HepG2 (cell line): ENCODE measurements around the gene KDM7A. TPM values are rescaled to one million over a fixed set of nuclear protein-coding genes. Genes with fewer than 3 reads are reported as not detected.
A peak's percentile ranks its signal among the peaks of the same experiment; 100 is the strongest.

Experiments
- CREM ChIP-seq, 2 experiments: sonication (generic) in 1 of 2; formaldehyde crosslinking in 1 of 2; IDR thresholded peaks; 2 replicates each; pipeline versions ENCODE4 v1.4.0 to v1.6.1; 2016 to 2020; ENCODE audit warnings: antibody characterized with exemption in 1 of 2, mild to moderate bottlenecking in 1 of 2, missing genetic modification reagents in 1 of 2
- KDM6A ChIP-seq: IDR thresholded peaks from 2 replicates; pipeline ENCODE4 v1.6.1; 2016; ENCODE audit warnings: low read depth
- MATR3 ChIP-seq: sonication (generic); formaldehyde crosslinking; IDR thresholded peaks from 2 replicates; pipeline ENCODE4 v1.4.0; 2020; ENCODE audit warnings: missing genetic modification reagents
- NFATC3 ChIP-seq: sonication (generic); formaldehyde crosslinking; IDR thresholded peaks from 2 replicates; pipeline ENCODE4 v1.5.1; 2020; ENCODE audit warnings: mild to moderate bottlenecking, missing genetic modification reagents
- RAD21 ChIP-seq: fragments of 450-650 bp; formaldehyde crosslinking; IDR thresholded peaks from 2 replicates; pipeline ENCODE4 v1.5.0; 2020; ENCODE audit warnings: mild to moderate bottlenecking
- RBM22 ChIP-seq: fragments of 200-400 bp; formaldehyde crosslinking; optimal IDR thresholded peaks from 2 replicates; pipeline ENCODE3; 2017; ENCODE audit warnings: mild to moderate bottlenecking, low read length, moderate library complexity
- SMAD9 ChIP-seq: sonication (generic); formaldehyde crosslinking; IDR thresholded peaks from 2 replicates; pipeline ENCODE4 v1.5.1; 2020; ENCODE audit warnings: mild to moderate bottlenecking, missing genetic modification reagents
- U2AF2 ChIP-seq: fragments of 200-400 bp; formaldehyde crosslinking; IDR thresholded peaks from 2 replicates; pipeline ENCODE4 v1.6.1; 2017; ENCODE audit warnings: low read depth, mild to moderate bottlenecking, low read length
- ZMAT3 ChIP-seq: sonication (generic); formaldehyde crosslinking; conservative IDR thresholded peaks from 2 replicates; pipeline ENCODE4 v1.7.0; 2021; ENCODE audit warnings: missing genetic modification reagents
- ZNF501 ChIP-seq: sonication (generic); formaldehyde crosslinking; IDR thresholded peaks from 2 replicates; pipeline ENCODE4 v1.5.1; 2020; ENCODE audit warnings: mild to moderate bottlenecking, moderate library complexity, missing genetic modification reagents
- ZNF768 ChIP-seq: sonication (generic); formaldehyde crosslinking; IDR thresholded peaks from 2 replicates; pipeline ENCODE4 v1.4.0; 2020; ENCODE audit warnings: missing genetic modification reagents
- ZSCAN9 ChIP-seq: IDR thresholded peaks from 2 replicates; pipeline ENCODE4 v1.6.1; 2016; ENCODE audit warnings: borderline replicate concordance
- polyA plus RNA-seq, 8 experiments: library from polyadenylated mRNA; depleted of rRNA in 3 of 8; stranded (reverse) in 7 of 8; unstranded in 1 of 8; fragments of >200 nt; fragmentation: Illumina TruSeq in 4 of 8; extraction: Trizol in 4 of 8; gene quantifications; 2 replicates each; pipeline versions ENCODE4 v1.2.1 to v1.2.3, GENCODE V29; 2011 to 2016; ENCODE audit warnings: low read depth in 4 of 8, missing spikeins in 1 of 8, mixed read lengths in 1 of 8; ENCODE audit not compliant: insufficient read depth in 1 of 8
- total RNA-seq, 5 experiments: library from RNA; depleted of rRNA; stranded (reverse); fragments of >200 nt; fragmentation: Illumina TruSeq; extraction: Trizol; gene quantifications; 2 replicates each; pipeline ENCODE4 v1.2.3, GENCODE V29; 2016; ENCODE audit warnings: low read depth in 1 of 5
- TF ChIP-seq, protein P1 (sequence below): IDR thresholded peaks from 2 replicates; pipeline ENCODE4 v1.6.1; 2016; ENCODE audit warnings: missing compliant biosample characterization, missing genetic modification reagents, borderline replicate concordance
- TF ChIP-seq, protein P2 (sequence below): IDR thresholded peaks from 2 replicates; pipeline ENCODE4 v1.4.0; 2020; ENCODE audit warnings: mild to moderate bottlenecking, missing genetic modification reagents
- TF ChIP-seq, protein P3 (sequence below): IDR thresholded peaks from 2 replicates; pipeline ENCODE4 v1.6.1; 2012; ENCODE audit warnings: low read depth, low read length, improper control_type of control experiment
- TF ChIP-seq, protein P4 (sequence below): sonication (generic); formaldehyde crosslinking; IDR thresholded peaks from 2 replicates; pipeline ENCODE4 v1.4.0; 2020; ENCODE audit warnings: missing genetic modification reagents

Gene KDM7A
- total and polyA plus RNA-seq, 2 of the 13 experiments (the other 11 are each of a cell fraction or from before 2014, with no cell fraction given): 10.8 to 16.8 TPM

DNA sequence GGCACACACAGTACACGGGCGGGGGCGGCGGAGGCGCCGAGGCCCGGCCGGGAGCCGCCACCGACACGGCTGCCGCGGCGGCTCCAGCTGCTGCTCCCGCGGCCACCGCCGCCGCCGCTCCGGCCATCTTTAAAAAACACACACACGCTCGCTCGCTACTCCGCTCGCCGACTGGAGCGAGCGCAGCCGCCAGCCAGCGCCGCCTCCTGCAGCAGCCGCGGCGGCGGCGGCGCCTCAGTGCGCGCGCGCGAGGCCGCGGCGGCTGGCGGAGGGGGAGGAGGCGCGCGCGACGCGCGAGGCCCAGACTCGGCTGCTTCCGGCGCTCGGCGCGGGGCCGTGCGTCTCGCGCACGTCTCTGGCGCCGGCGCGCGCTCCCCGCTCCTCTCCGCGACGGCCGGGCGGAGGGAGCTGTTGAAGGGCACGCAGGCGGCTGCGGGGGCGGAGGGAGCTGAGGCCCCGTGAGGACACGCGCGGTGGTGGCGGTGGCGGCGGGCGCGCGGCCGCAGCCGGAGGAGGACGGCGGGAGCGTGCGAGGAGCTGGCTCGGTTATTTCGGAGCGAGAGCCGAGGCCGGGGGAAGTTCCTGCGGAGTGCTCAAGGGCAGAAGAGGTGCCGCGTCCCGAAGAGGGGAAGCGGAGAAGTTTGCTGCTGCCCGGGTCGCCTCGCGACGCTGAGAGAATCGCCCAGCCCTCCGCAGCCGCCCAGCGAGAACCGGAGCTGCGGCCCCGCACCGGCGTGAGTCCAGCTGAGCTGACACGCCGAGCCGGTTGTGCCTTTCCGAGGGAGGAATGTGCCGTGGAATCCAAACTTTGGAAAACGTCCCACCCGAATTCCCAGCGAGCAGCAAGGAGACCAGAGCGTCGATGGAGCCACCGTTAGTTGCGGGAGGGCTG, at the start of gene KDM7A (continued):
- no peak for TF ChIP-seq CREM (IDR thresholded peaks at IDR 0.05)
- no peak for TF ChIP-seq CREM (CRISPR knock-in tag; IDR thresholded peaks at IDR 0.05)
- TF ChIP-seq U2AF2: no peak
- TF ChIP-seq MATR3 (CRISPR knock-in tag): no peak
- TF ChIP-seq RBM22: no peak
- peak; percentile 18; the same call in 1 of the 2 replicates for TF ChIP-seq ZSCAN9 (CRISPR knock-in tag)
- peak; percentile 86 for TF ChIP-seq ZNF501 (CRISPR knock-in tag)
- TF ChIP-seq, protein P1, sequence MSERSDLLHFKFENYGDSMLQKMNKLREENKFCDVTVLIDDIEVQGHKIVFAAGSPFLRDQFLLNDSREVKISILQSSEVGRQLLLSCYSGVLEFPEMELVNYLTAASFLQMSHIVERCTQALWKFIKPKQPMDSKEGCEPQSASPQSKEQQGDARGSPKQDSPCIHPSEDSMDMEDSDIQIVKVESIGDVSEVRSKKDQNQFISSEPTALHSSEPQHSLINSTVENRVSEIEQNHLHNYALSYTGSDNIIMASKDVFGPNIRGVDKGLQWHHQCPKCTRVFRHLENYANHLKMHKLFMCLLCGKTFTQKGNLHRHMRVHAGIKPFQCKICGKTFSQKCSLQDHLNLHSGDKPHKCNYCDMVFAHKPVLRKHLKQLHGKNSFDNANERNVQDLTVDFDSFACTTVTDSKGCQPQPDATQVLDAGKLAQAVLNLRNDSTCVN: peak; percentile 33; the same call in 1 of the 2 replicates
- no peak for TF ChIP-seq KDM6A (CRISPR knock-in tag)
- TF ChIP-seq NFATC3: no peak
- TF ChIP-seq, protein P2, sequence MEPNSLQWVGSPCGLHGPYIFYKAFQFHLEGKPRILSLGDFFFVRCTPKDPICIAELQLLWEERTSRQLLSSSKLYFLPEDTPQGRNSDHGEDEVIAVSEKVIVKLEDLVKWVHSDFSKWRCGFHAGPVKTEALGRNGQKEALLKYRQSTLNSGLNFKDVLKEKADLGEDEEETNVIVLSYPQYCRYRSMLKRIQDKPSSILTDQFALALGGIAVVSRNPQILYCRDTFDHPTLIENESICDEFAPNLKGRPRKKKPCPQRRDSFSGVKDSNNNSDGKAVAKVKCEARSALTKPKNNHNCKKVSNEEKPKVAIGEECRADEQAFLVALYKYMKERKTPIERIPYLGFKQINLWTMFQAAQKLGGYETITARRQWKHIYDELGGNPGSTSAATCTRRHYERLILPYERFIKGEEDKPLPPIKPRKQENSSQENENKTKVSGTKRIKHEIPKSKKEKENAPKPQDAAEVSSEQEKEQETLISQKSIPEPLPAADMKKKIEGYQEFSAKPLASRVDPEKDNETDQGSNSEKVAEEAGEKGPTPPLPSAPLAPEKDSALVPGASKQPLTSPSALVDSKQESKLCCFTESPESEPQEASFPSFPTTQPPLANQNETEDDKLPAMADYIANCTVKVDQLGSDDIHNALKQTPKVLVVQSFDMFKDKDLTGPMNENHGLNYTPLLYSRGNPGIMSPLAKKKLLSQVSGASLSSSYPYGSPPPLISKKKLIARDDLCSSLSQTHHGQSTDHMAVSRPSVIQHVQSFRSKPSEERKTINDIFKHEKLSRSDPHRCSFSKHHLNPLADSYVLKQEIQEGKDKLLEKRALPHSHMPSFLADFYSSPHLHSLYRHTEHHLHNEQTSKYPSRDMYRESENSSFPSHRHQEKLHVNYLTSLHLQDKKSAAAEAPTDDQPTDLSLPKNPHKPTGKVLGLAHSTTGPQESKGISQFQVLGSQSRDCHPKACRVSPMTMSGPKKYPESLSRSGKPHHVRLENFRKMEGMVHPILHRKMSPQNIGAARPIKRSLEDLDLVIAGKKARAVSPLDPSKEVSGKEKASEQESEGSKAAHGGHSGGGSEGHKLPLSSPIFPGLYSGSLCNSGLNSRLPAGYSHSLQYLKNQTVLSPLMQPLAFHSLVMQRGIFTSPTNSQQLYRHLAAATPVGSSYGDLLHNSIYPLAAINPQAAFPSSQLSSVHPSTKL (CRISPR knock-in tag): peak; percentile 56
- TF ChIP-seq, protein P3, sequence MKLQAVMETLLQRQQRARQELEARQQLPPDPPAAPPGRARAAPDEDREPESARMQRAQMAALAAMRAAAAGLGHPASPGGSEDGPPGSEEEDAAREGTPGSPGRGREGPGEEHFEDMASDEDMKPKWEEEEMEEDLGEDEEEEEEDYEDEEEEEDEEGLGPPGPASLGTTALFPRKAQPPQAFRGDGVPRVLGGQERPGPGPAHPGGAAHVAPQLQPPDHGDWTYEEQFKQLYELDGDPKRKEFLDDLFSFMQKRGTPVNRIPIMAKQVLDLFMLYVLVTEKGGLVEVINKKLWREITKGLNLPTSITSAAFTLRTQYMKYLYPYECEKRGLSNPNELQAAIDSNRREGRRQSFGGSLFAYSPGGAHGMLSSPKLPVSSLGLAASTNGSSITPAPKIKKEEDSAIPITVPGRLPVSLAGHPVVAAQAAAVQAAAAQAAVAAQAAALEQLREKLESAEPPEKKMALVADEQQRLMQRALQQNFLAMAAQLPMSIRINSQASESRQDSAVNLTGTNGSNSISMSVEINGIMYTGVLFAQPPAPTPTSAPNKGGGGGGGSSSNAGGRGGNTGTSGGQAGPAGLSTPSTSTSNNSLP: no peak
- no peak for TF ChIP-seq ZNF768 (CRISPR knock-in tag)
- TF ChIP-seq ZMAT3: peak; percentile 85; the same call in 1 of the 2 replicates
- no peak for TF ChIP-seq SMAD9 (CRISPR knock-in tag)
- TF ChIP-seq, protein P4, sequence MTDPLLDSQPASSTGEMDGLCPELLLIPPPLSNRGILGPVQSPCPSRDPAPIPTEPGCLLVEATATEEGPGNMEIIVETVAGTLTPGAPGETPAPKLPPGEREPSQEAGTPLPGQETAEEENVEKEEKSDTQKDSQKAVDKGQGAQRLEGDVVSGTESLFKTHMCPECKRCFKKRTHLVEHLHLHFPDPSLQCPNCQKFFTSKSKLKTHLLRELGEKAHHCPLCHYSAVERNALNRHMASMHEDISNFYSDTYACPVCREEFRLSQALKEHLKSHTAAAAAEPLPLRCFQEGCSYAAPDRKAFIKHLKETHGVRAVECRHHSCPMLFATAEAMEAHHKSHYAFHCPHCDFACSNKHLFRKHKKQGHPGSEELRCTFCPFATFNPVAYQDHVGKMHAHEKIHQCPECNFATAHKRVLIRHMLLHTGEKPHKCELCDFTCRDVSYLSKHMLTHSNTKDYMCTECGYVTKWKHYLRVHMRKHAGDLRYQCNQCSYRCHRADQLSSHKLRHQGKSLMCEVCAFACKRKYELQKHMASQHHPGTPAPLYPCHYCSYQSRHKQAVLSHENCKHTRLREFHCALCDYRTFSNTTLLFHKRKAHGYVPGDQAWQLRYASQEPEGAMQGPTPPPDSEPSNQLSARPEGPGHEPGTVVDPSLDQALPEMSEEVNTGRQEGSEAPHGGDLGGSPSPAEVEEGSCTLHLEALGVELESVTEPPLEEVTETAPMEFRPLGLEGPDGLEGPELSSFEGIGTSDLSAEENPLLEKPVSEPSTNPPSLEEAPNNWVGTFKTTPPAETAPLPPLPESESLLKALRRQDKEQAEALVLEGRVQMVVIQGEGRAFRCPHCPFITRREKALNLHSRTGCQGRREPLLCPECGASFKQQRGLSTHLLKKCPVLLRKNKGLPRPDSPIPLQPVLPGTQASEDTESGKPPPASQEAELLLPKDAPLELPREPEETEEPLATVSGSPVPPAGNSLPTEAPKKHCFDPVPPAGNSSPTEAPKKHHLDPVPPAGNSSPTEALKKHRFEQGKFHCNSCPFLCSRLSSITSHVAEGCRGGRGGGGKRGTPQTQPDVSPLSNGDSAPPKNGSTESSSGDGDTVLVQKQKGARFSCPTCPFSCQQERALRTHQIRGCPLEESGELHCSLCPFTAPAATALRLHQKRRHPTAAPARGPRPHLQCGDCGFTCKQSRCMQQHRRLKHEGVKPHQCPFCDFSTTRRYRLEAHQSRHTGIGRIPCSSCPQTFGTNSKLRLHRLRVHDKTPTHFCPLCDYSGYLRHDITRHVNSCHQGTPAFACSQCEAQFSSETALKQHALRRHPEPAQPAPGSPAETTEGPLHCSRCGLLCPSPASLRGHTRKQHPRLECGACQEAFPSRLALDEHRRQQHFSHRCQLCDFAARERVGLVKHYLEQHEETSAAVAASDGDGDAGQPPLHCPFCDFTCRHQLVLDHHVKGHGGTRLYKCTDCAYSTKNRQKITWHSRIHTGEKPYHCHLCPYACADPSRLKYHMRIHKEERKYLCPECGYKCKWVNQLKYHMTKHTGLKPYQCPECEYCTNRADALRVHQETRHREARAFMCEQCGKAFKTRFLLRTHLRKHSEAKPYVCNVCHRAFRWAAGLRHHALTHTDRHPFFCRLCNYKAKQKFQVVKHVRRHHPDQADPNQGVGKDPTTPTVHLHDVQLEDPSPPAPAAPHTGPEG: 0 out of 2 replicates have a peak, but pooled peaks have one; percentile 53
- peak; percentile 58 for TF ChIP-seq RAD21 (CRISPR knock-in tag)
